ENCODE data around the gene PRADC1. TPM values are rescaled to one million over a fixed set of nuclear protein-coding genes. Genes with fewer than 3 reads are reported as not detected.

PRADC1 gene
- total RNA-seq, 1 experiment from 2014 or later = 35.7 TPM

DNA sequence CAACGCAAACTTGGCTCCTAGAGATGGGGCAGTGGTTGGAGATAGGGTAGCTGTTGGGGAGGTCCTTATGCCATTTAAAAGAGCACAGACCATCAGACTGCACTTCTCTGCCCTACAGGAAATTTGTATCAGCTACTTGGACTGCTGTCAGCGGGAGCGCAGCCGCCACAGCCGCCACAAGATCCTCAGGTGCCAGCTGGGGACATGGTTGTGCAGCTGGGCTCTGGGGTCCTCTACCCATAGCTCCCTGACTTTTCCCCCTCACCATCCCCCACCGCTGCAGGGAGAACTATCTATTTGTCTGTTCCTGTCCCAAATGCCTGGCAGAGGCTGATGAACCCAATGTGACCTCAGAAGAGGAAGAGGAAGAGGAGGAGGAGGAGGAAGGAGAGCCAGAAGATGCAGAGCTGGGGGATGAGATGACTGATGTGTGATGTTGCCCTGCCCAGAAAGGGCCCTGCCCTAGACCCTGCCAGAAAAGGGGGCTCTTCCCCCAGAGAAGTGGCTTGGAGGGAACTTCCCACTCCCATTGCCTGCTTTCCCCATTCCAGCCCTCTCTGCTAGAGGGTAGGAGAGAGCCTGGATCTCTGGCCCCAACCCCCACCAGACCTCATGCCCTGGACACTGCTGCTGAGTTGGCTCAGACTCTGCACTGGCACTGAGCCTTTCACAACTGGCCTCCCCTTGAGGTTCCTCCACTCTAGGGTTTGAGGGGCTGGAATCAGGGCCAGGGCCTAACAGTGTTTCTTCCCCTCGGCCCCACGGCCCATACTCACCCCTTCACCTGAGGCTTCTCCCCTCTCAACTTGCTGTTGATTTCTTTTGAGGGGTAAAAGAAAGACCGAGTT, 7.3 kb downstream of the PRADC1 start:
- no peak for DNase-seq
- H3K4me3 ChIP-seq = no peak overlapping the region

GRCh38 chr2:73223821-73224220, 9.2 kb downstream of the PRADC1 start:
- no peaks in the 10 kb centered on the region for H3K27me3 ChIP-seq
- H3K36me3 ChIP-seq = peaks cover 46% of the 10 kb centered on the region
- no peaks in the 10 kb centered on the region for H3K9me3 ChIP-seq
- H3K4me3 ChIP-seq = no peak overlapping the region
- DNase-seq = no peak

More for the DNA sequence above, 7.3 kb downstream of the PRADC1 start:
- H3K9me3 ChIP-seq = no peaks in the 10 kb centered on the region
- no peaks in the 10 kb centered on the region for H3K27me3 ChIP-seq
- peaks cover 32% of the 10 kb centered on the region for H3K36me3 ChIP-seq

GRCh38 chr2:73218298-73218697, 14.7 kb downstream of the PRADC1 start:
- no peaks in the 10 kb centered on the region for H3K27me3 ChIP-seq
- H3K9me3 ChIP-seq = no peaks in the 10 kb centered on the region
- DNase-seq = peak; percentile 80
- peaks cover 36% of the 10 kb centered on the region for H3K36me3 ChIP-seq
- H3K4me3 ChIP-seq = no peak overlapping the region

GRCh38 chr2:73217826-73218225, 15.2 kb downstream of the PRADC1 start:
- Histone ChIP-seq H3K36me3 (peaks cover 31% of the 10 kb centered on the region), H3K9me3 (no peaks in the 10 kb centered on the region), H3K27me3 (no peaks in the 10 kb centered on the region), H3K4me3 (no peak overlapping the region)
- no peak for DNase-seq

DNA sequence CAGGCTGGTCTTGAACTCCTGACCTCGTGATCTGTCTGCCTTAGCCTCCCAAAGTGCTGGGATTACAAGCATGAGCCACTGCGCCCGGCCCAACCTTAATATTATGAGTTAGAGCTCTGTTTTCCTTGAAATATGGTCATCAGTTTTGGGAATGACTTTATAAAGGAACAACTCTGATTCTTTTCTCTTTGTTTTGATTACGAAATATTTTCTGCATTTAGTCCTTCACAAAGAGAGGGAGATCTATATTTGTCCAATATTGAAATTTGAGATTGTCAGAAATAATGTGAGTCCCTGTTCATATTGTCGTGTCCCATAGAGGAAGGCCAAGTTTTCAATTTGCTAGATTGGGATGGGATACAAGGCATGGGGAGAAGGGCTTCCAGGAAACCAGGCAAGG, 15.9 kb downstream of the PRADC1 start:
- DNase-seq = no peak
- H3K27me3 ChIP-seq = no peaks in the 10 kb centered on the region
- no peak overlapping the region for H3K4me3 ChIP-seq
- H3K9me3 ChIP-seq = no peaks in the 10 kb centered on the region
- peaks cover 28% of the 10 kb centered on the region for H3K36me3 ChIP-seq

DNA sequence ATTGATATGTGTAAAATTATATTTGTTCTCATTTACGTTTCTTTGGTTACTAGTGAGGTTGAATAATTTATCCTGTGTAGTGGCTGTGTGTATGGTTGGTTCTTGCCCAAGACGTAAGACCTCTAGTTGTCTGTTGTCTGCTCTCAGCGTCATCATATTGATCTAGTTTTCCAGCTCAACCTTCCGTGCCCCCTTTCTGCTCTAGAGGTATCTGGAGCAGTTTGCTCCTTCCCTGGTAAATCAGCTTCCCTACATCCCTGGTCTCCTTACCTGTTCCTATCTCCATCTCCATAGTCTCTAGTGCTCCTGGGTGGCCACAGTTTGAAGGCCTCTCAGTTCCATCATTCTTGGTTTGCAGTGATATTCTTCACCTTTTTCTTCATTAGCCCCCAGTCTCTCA, 17.8 kb downstream of the PRADC1 start:
- H3K27me3 ChIP-seq = no peaks in the 10 kb centered on the region
- no peak for DNase-seq
- H3K4me3 ChIP-seq = peak overlapping the region; percentile 92
- H3K9me3 ChIP-seq = no peaks in the 10 kb centered on the region
- peaks cover 15% of the 10 kb centered on the region for H3K36me3 ChIP-seq

DNA sequence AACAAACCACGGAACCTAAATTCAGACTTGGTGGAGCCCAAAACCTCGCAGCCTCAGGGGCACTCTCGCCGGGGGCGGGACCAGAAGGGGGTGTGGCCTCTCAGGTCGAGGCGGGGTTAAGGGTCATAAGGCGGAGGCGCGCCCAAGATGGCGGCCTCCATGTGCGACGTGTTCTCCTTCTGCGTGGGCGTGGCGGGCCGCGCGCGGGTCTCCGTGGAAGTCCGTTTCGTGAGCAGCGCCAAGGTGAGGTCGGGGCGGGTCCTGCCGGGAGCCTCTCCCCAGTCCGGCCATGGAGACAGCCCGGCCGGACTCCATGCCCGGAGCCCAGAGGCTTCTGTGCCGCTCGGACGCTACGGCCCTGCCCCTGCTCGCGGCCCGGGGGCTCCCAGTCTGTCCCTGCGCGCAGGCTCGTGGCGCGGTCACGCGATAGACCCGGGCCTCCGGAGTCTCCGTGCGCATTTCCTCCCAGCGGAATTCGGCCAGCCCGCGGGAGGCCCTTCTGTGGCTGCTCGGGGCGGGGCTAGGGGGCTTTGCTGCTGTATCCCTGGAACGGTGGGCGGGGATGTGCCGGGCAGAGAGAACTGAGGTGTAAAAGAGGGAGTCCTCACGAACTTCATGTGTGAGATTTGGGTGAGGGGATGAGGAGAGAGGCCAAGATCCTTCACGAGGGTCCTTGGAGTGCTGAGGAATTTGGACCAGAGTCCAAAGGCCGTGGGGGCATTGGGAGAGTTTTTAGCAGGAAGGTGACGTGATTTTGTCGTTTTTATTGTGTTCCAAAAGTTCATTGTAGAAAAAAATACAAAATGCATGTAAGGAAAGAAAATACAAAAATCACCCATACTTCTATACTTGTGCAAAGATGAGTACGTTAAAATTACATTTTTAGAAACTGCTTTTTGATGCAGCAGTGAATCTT, 18.7 kb downstream of the PRADC1 start, which contains the start of gene SMYD5:
Gene SMYD5 (plus strand): TSS at position 126 of the 916 bp plus-strand sequence. CDS start 22 bp downstream, at position 148.
- H3K9me3 ChIP-seq = no peaks in the 10 kb centered on the region
- H3K36me3 ChIP-seq = peaks cover 7% of the 10 kb centered on the region
- DNase-seq = peak; percentile 87
- H3K4me3 ChIP-seq = peak within 1 kb of the TSS; percentile 92
- no peaks in the 10 kb centered on the region for H3K27me3 ChIP-seq

- Histone ChIP-seq H3K9me3 (no peaks in the 10 kb centered on the region), H3K27me3 (no peaks in the 10 kb centered on the region), H3K36me3 (peaks cover 2% of the 10 kb centered on the region; the same call in 1 of the 2 replicates), H3K4me3 (no peak overlapping the region)
- peak; percentile 76 for DNase-seq
Observed at GRCh38 chr2:73212448-73213176, 20.4 kb downstream of the PRADC1 start.

GRCh38 chr2:73212098-73212447, 21.0 kb downstream of the PRADC1 start:
- Histone ChIP-seq H3K36me3 (peaks cover 2% of the 10 kb centered on the region; the same call in 1 of the 2 replicates), H3K27me3 (no peaks in the 10 kb centered on the region), H3K9me3 (no peaks in the 10 kb centered on the region), H3K4me3 (no peak overlapping the region)
- no peak for DNase-seq

DNA sequence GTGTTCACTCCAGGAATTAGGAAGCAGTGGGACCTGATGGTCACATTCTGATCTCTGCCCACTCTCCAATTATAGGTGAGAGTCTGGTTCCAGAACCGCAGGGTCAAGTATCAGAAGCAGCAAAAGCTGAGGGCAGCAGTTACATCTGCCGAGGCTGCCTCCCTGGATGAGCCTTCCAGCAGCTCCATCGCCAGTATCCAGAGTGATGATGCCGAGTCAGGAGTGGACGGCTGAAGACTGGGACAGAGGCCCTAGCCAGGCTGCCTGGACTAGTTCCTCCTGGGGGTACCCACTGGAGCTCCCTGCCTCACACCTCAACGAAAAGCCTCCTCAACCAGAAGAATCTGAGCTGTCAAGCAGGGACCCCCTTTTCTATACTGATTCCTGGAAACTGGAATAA, 22.3 kb downstream of the PRADC1 start:
- DNase-seq = no peak
- peaks cover 2% of the 10 kb centered on the region; the same call in 1 of the 2 replicates for H3K36me3 ChIP-seq
- no peak overlapping the region for H3K4me3 ChIP-seq
- no peaks in the 10 kb centered on the region for H3K27me3 ChIP-seq
- H3K9me3 ChIP-seq = no peaks in the 10 kb centered on the region

DNA sequence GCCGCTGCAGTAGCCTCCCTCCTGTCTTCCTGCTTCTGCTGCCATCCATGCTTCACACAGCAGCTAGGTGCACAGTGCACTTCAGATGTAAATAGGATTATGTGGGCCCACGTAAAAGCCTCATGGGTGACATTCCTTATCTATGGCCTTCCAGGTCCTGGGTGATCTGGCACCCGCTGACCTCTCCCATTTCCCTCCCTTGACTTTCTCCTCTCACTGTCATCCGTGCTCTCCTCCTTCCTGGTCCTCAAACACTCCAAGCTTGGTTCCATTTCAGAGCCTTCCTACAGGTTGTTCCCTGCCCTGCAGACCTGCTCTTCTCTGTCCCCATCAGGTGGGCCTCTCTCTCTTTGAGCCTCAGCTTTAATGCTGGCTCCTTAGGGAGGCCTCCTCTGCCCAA, 23.0 kb downstream of the PRADC1 start:
- no peaks in the 10 kb centered on the region for H3K27me3 ChIP-seq
- H3K4me3 ChIP-seq = no peak overlapping the region
- no peaks in the 10 kb centered on the region for H3K9me3 ChIP-seq
- no peak for DNase-seq
- H3K36me3 ChIP-seq = peaks cover 2% of the 10 kb centered on the region; the same call in 1 of the 2 replicates

GRCh38 chr2:73208258-73208657, 24.8 kb downstream of the PRADC1 start:
- DNase-seq = no peak
- peaks cover 4% of the 10 kb centered on the region; the same call in 1 of the 2 replicates for H3K27me3 ChIP-seq
- H3K9me3 ChIP-seq = no peaks in the 10 kb centered on the region
- no peak overlapping the region for H3K4me3 ChIP-seq
- H3K36me3 ChIP-seq = no peaks in the 10 kb centered on the region

- peaks cover 4% of the 10 kb centered on the region; the same call in 1 of the 2 replicates for H3K27me3 ChIP-seq
Observed at GRCh38 chr2:73205611-73206010, 27.4 kb downstream of the PRADC1 start.

DNA sequence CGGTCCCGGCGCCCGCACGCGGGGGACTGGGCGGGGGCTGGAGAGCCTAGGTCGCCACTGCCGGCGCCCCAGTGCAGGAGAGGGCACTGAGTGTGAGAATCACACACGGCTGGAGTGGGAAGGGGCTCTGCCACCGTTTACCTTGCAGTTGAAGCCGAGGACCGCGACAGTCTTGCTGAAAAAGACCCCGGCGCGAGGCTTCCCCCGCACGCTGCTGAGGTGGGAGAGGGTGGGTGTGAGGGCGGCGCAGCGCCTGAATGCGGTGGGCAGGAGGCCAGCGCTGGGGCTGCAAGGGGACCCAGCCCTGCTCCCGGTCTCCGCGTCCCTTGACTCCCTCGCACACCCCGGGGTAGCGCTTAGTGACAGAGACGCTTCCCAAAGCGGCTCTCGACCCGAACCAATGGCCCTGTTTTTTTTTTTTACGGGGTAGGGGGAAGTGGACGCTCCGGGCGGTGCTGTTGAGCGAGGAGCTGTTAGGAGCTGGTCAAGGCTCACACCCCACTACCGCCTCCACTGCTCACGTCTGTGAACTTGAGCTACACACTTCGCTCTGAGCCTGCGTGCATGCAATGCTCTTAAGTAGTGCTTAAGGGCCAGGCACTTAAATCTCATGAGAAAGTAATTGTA, 29.9 kb downstream of the PRADC1 start:
- H3K9me3 ChIP-seq = no peaks in the 10 kb centered on the region
- H3K4me3 ChIP-seq = no peak overlapping the region
- no peaks in the 10 kb centered on the region for H3K36me3 ChIP-seq
- no peak for DNase-seq
- H3K27me3 ChIP-seq = peaks cover 4% of the 10 kb centered on the region; the same call in 1 of the 2 replicates

More at GRCh38 chr2:73205611-73206010, 27.4 kb downstream of the PRADC1 start:
- Histone ChIP-seq H3K36me3 (no peaks in the 10 kb centered on the region), H3K4me3 (no peak overlapping the region), H3K9me3 (no peaks in the 10 kb centered on the region)
- no peak for DNase-seq

GRCh38 chr2:73202156-73203054, 30.6 kb downstream of the PRADC1 start, which contains the start of gene NOTO:
Gene NOTO (plus strand): TSS chr2:73202574. CDS start chr2:73202667, 93 bp downstream.
- no peaks in the 10 kb centered on the region for H3K36me3 ChIP-seq
- H3K9me3 ChIP-seq = no peaks in the 10 kb centered on the region
- peaks cover 6% of the 10 kb centered on the region; the same call in 1 of the 2 replicates for H3K27me3 ChIP-seq
- peak within 1 kb of the TSS; percentile 15; the same call in 1 of the 2 replicates for H3K4me3 ChIP-seq
- DNase-seq = peak; percentile 31

Measured in MG63 (cell line).